K562 (cell line): ENCODE results near the gene DUSP9. TPM values are rescaled to one million over a fixed set of nuclear protein-coding genes. Genes with fewer than 3 reads are reported as not detected.

Source experiments
- ATAC-seq: fragments of 200-7000 bp; cut with Tn5 transposase; 3 replicates; pipeline ENCODE4 v1.9.1; 2020; ENCODE audit warnings: moderate library complexity
- BruUV-seq: library from RNA; stranded (reverse); fragments of 400-500 nt; replicated peaks from 2 replicates; lab custom pipeline; 2021; lab: Mats Ljungman, UMichigan
- CTCF ChIA-PET: fragments of 300-600 bp; formaldehyde crosslinking; extraction: SDS; loops from one replicate; lab custom pipeline; 2021; ENCODE audit warnings: low intra/inter-chr PET ratio; lab: Yijun Ruan, JAX
- POLR2A ChIA-PET: fragments of 300-600, 350-650 bp; sonication (Branson Sonifier 250); formaldehyde crosslinking; extraction: SDS; loops from one replicate; lab custom pipeline; 2021; ENCODE audit warnings: antibody characterized with exemption, inconsistent platforms; lab: Yijun Ruan, JAX
- DNase-seq, 4 experiments: peaks; one replicate each; pipeline versions ENCODE4 v3.0.0 to v3.0.0-alpha.2; 2011 to 2018; ENCODE audit warnings: low spot score in 3 of 4, mixed read lengths in 3 of 4; ENCODE audit errors: extremely low read depth in 1 of 4
- FAIRE-seq: peaks from 2 replicates; lab custom pipeline; 2011; peaks lifted over from hg19 to GRCh38; lab: Jason Lieb, UNC
- H2AFZ ChIP-seq: 2 replicates; pipeline ENCODE4 v1.6.0; 2011; ENCODE audit warnings: low read depth, low read length, control low read depth, inconsistent platforms
- H3K27ac ChIP-seq: fragments of 200-600 bp; 3 replicates; pipeline ENCODE4 v1.8.0; 2011; ENCODE audit warnings: low read depth, mild to moderate bottlenecking, control low read depth, inconsistent platforms, low read length, moderate library complexity, mixed read lengths; ENCODE audit errors: extremely low read depth
- H3K27me3 ChIP-seq, 2 experiments: fragments of 300-600 bp in 1 of 2; 2 replicates in 1 of 2; 3 replicates in 1 of 2; pipeline versions ENCODE4 v1.6.0 to v1.8.0; 2011; ENCODE audit warnings: inconsistent platforms in 2 of 2, low read length in 2 of 2, mild to moderate bottlenecking in 1 of 2, mixed read lengths in 1 of 2, moderate library complexity in 1 of 2; ENCODE audit not compliant: control insufficient read depth in 2 of 2, insufficient read depth in 2 of 2
- H3K36me3 ChIP-seq: fragments of 300-600 bp; 3 replicates; pipeline ENCODE4 v1.8.0; 2011; ENCODE audit warnings: mild to moderate bottlenecking, low read length, inconsistent platforms; ENCODE audit not compliant: control insufficient read depth, insufficient read depth
- H3K4me1 ChIP-seq, 2 experiments: fragments of 200-600 bp in 1 of 2; replicated peaks in 1 of 2; 2 replicates in 1 of 2; 3 replicates in 1 of 2; pipeline versions ENCODE4 v1.5.1 to v1.8.0; 2011; ENCODE audit warnings: inconsistent platforms in 2 of 2, low read length in 2 of 2, mild to moderate bottlenecking in 1 of 2, mixed read lengths in 1 of 2, moderate library complexity in 1 of 2; ENCODE audit not compliant: control insufficient read depth in 2 of 2, insufficient read depth in 2 of 2
- H3K4me2 ChIP-seq: 2 replicates; pipeline ENCODE4 v1.6.1; 2011; ENCODE audit warnings: low read length, control low read depth, inconsistent platforms, mixed read lengths; ENCODE audit not compliant: insufficient read depth
- H3K4me3 ChIP-seq: fragments of 200-600 bp; sonication (generic), shearing (Covaris generic); 2 replicates; pipeline ENCODE4 v1.5.1; 2016; ENCODE audit warnings: control low read depth, inconsistent platforms
- H3K79me2 ChIP-seq: fragments of 200-600 bp; 3 replicates; pipeline ENCODE4 v1.8.0; 2011; ENCODE audit warnings: low read length, inconsistent platforms; ENCODE audit not compliant: control insufficient read depth, insufficient read depth
- H3K9ac ChIP-seq, 2 experiments: 2 replicates each; pipeline versions ENCODE4 v1.6.0 to v1.6.1; 2011; ENCODE audit warnings: low read depth in 2 of 2, low read length in 2 of 2, control low read depth in 1 of 2, inconsistent platforms in 1 of 2, mild to moderate bottlenecking in 1 of 2, mixed read lengths in 1 of 2; ENCODE audit not compliant: insufficient read depth in 1 of 2
- H3K9me1 ChIP-seq: one replicate; pipeline ENCODE4 v1.6.0; 2011; ENCODE audit warnings: inconsistent platforms, mild to moderate bottlenecking, low read length, moderate library complexity; ENCODE audit not compliant: control insufficient read depth, insufficient read depth
- H3K9me3 ChIP-seq: replicated peaks from 2 replicates; pipeline ENCODE4 v1.5.1; 2011; ENCODE audit warnings: low read depth, low read length, inconsistent platforms; ENCODE audit not compliant: control insufficient read depth, insufficient read depth
- H4K20me1 ChIP-seq: replicated peaks from 2 replicates; pipeline ENCODE4 v1.6.1; 2011; ENCODE audit warnings: low read length, inconsistent platforms, mixed read lengths; ENCODE audit not compliant: control insufficient read depth, insufficient read depth
- BHLHE40 ChIP-seq: IDR thresholded peaks from 2 replicates; pipeline ENCODE4 v1.6.1; 2011; ENCODE audit warnings: low read length, improper control_type of control experiment
- C11orf30 ChIP-seq: fragments of 450-650 bp; IDR thresholded peaks from 2 replicates; pipeline ENCODE4 v1.6.1; 2016; ENCODE audit warnings: low read depth, mild to moderate bottlenecking
- CCNT2 ChIP-seq: IDR thresholded peaks from 2 replicates; pipeline ENCODE4 v1.6.1; 2011; ENCODE audit warnings: borderline replicate concordance, low read depth, mild to moderate bottlenecking, moderate library complexity, mixed read lengths, low read length; ENCODE audit not compliant: insufficient read length; ENCODE audit errors: extremely low read depth
- CHD2 ChIP-seq: IDR thresholded peaks from 2 replicates; pipeline ENCODE4 v1.6.1; 2011; ENCODE audit warnings: low read depth, low read length
- FOS ChIP-seq: IDR thresholded peaks from 3 replicates; pipeline ENCODE4 v1.6.1; 2011; ENCODE audit not compliant: insufficient read length; ENCODE audit errors: extremely low read depth
- FOXJ3 ChIP-seq: sonication (generic); formaldehyde crosslinking; IDR thresholded peaks from 2 replicates; pipeline ENCODE4 v1.4.0; 2020; ENCODE audit warnings: mild to moderate bottlenecking, missing genetic modification reagents
- FOXM1 ChIP-seq, 2 experiments: fragments of 450-650 bp in 1 of 2; sonication (generic) in 1 of 2; formaldehyde crosslinking in 1 of 2; IDR thresholded peaks; 2 replicates each; pipeline versions ENCODE4 v1.6.1 to v1.9.0; 2017 to 2022; ENCODE audit warnings: low read depth in 2 of 2, mild to moderate bottlenecking in 2 of 2, missing genetic modification reagents in 1 of 2, moderate library complexity in 1 of 2
- HNRNPL ChIP-seq: fragments of 200-400 bp; formaldehyde crosslinking; IDR thresholded peaks from 2 replicates; pipeline ENCODE4 v1.6.1; 2017; ENCODE audit warnings: low read depth, mild to moderate bottlenecking, low read length
- MCM7 ChIP-seq, 2 experiments: fragments of 450-650 bp; IDR thresholded peaks; 2 replicates each; pipeline ENCODE4 v1.6.1; 2016 to 2018
- POLR2G ChIP-seq: fragments of 200-400 bp; formaldehyde crosslinking; IDR thresholded peaks from 2 replicates; pipeline ENCODE4 v1.6.1; 2017; ENCODE audit warnings: low read depth, mild to moderate bottlenecking, antibody characterized with exemption, low read length, moderate library complexity
- RBFOX2 ChIP-seq: fragments of 200-400 bp; formaldehyde crosslinking; IDR thresholded peaks from 2 replicates; pipeline ENCODE4 v1.6.1; 2017; ENCODE audit warnings: low read depth, mild to moderate bottlenecking, low read length, moderate library complexity
- ZBTB7A ChIP-seq: IDR thresholded peaks from 2 replicates; pipeline ENCODE4 v1.6.1; 2011; ENCODE audit warnings: low read depth, mild to moderate bottlenecking, low read length, moderate library complexity, borderline replicate concordance; ENCODE audit not compliant: control insufficient read depth
- ZFX ChIP-seq: sonication (generic); formaldehyde crosslinking; IDR thresholded peaks from 2 replicates; pipeline ENCODE4 v1.8.0; 2022; ENCODE audit warnings: mild to moderate bottlenecking, missing genetic modification reagents, moderate library complexity
- WGBS: fragments of 100-300 bp; shearing (Covaris generic); methylation state at CpG from one replicate; pipeline ENCODE4 v1.1.6; 2016; ENCODE audit warnings: low coverage, mixed read lengths; ENCODE audit not compliant: insufficient coverage; ENCODE audit errors: missing lambda C conversion rate; 5-methylcytosine and 5-hydroxymethylcytosine counted together
- in situ Hi-C: fragments of 300-500 bp; cut with MboI; formaldehyde crosslinking; loops from 4 replicates; pipeline ENCODE4 v1.15.0; 2018; ENCODE audit warnings: inconsistent platforms, mixed read lengths
- intact Hi-C: fragments of 100-400 bp; cut with micrococcal nuclease; formaldehyde crosslinking; loops from 2 replicates; pipeline ENCODE4 v1.14.2; 2022
- polyA plus RNA-seq, 8 experiments: library from polyadenylated mRNA; depleted of rRNA in 4 of 8; stranded (reverse) in 5 of 8; unstranded in 3 of 8; fragments of >200 nt; fragmentation: Nextera tagmentation in 2 of 8; fragmentation: Illumina TruSeq in 1 of 8; extraction: Ambion mirVana in 2 of 8; extraction: Trizol in 1 of 8; gene quantifications; 2 replicates each; pipeline versions ENCODE4 v1.2.1 to v1.2.3, GENCODE V29; 2011 to 2014; ENCODE audit warnings: inconsistent platforms in 1 of 8, missing spikeins in 1 of 8
- total RNA-seq, 7 experiments: library from RNA; depleted of rRNA in 6 of 7; stranded (reverse); fragments of >200 nt in 6 of 7; fragmentation: Illumina TruSeq in 2 of 7; extraction: Trizol in 2 of 7; gene quantifications; 2 replicates each; pipeline versions ENCODE4 v1.2.1 to v1.2.3, GENCODE V29; 2011 to 2021; ENCODE audit warnings: low replicate concordance in 1 of 7
- TF ChIP-seq, protein P1 (sequence below): sonication (generic); formaldehyde crosslinking; IDR thresholded peaks from 2 replicates; pipeline ENCODE4 v1.9.0; 2022; ENCODE audit warnings: mild to moderate bottlenecking, missing genetic modification reagents
- TF ChIP-seq, protein P2 (sequence below): sonication (generic); formaldehyde crosslinking; IDR thresholded peaks from 2 replicates; pipeline ENCODE4 v1.9.0; 2022; ENCODE audit warnings: mild to moderate bottlenecking, missing genetic modification reagents
- TF ChIP-seq, protein P3 (sequence below), 2 experiments: fragments of 450-650 bp; conservative IDR thresholded peaks; 2 replicates each; pipeline ENCODE4 v1.6.1; 2017; ENCODE audit warnings: mild to moderate bottlenecking in 2 of 2, moderate library complexity in 2 of 2
- TF ChIP-seq, protein P4 (sequence below): fragments of 200-800 bp; sonication (Bioruptor generic); IDR thresholded peaks from 2 replicates; pipeline ENCODE4 v1.6.1; 2017; ENCODE audit warnings: missing genetic modification characterization, missing compliant biosample characterization

The DUSP9 gene
- total and polyA plus RNA-seq, 9 of the 15 experiments (the other 6 are each of a cell fraction or from before 2014, with no cell fraction given): 0.11 to 14.1 (median 5.5) TPM

DNA sequence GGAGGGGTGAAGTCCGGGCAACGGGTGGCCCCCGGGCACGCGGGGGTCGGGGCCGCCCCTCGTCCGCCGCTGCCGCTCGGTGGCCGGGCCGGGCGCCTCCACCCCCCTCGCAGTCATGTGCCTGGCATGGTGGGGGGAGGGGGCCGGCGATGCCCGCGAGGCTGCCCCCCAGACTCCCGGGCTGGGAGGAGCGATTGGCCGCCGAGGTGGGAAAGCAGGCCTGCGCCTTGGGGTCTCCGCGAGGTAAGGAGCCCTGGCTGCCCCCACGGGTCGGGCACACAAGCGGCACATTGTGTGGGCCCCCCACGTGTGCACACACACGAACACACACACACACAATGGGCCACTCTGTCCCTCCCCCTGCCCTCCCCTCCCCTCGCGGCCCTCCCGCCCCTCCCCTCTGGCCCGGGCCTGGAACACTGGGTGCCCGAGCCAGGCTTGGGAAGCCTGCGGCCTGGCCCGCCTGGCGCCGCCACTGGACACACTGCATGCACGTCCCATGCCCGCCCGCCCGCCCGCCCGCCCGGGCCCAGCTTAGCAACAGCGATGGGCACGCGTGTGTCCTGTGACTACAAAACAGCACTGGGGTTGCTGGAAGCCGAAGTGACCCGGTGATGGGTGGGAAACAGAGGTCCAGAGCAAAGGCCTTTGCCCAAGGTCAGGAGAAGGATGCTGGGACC lies 42.0 kb downstream of the DUSP9 start:
- peak overlapping the region; percentile 66 for H3K27ac ChIP-seq
- WGBS: 1% methylated on average over 8 of the region's 53 CpGs
- in situ Hi-C loops (no loop called here), intact Hi-C loops (no loop called here)
- FAIRE-seq: no peak
- ChIA-PET POLR2A (interaction anchor here (0.8 kb wide), 1 partner anchor 20 kb away, joined by 4 read pairs; no protein-coding TSS in a partner anchor), CTCF (no interaction called here)
- peak overlapping the region; percentile 82 for H3K4me2 ChIP-seq
- H3K9ac ChIP-seq: peak overlapping the region; percentile 60 to 98; a peak in 3 of 4 replicates
- no peaks in the 10 kb centered on the region for H3K9me3 ChIP-seq
- H3K4me1 ChIP-seq: peaks cover 16 to 79% of the 10 kb centered on the region in 2 experiments; a peak in 4 of 5 replicates
- BruUV-seq: no TSS peak
- TF ChIP-seq, protein P1, sequence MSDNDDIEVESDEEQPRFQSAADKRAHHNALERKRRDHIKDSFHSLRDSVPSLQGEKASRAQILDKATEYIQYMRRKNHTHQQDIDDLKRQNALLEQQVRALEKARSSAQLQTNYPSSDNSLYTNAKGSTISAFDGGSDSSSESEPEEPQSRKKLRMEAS (CRISPR knock-in tag): peak; percentile 70
- TF ChIP-seq MCM7 (IDR thresholded peaks at IDR 0.05) (no peak), FOS (no peak), CCNT2 (peak; percentile 33), FOXM1 (IDR thresholded peaks at IDR 0.05; ENCODE audit: low read depth) (no peak), FOXM1 (CRISPR knock-in tag; IDR thresholded peaks at IDR 0.05; ENCODE audit: low read depth) (no peak), RBFOX2 (peak; percentile 54), ZBTB7A (0 out of 2 replicates have a peak, but pooled peaks have one; percentile 12), HNRNPL (peak; percentile 66; the same call in 1 of the 2 replicates), POLR2G (peak; percentile 52), C11orf30 (no peak), ZFX (CRISPR knock-in tag) (0 out of 2 replicates have a peak, but pooled peaks have one; percentile 9), FOXJ3 (CRISPR knock-in tag) (no peak), CHD2 (no peak), BHLHE40 (no peak)
- TF ChIP-seq, protein P2, sequence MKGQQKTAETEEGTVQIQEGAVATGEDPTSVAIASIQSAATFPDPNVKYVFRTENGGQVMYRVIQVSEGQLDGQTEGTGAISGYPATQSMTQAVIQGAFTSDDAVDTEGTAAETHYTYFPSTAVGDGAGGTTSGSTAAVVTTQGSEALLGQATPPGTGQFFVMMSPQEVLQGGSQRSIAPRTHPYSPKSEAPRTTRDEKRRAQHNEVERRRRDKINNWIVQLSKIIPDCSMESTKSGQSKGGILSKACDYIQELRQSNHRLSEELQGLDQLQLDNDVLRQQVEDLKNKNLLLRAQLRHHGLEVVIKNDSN (CRISPR knock-in tag): peak; percentile 36; the same call in 1 of the 2 replicates
- TF ChIP-seq, protein P3, sequence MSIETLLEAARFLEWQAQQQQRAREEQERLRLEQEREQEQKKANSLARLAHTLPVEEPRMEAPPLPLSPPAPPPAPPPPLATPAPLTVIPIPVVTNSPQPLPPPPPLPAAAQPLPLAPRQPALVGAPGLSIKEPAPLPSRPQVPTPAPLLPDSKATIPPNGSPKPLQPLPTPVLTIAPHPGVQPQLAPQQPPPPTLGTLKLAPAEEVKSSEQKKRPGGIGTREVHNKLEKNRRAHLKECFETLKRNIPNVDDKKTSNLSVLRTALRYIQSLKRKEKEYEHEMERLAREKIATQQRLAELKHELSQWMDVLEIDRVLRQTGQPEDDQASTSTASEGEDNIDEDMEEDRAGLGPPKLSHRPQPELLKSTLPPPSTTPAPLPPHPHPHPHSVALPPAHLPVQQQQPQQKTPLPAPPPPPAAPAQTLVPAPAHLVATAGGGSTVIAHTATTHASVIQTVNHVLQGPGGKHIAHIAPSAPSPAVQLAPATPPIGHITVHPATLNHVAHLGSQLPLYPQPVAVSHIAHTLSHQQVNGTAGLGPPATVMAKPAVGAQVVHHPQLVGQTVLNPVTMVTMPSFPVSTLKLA (conservative IDR thresholded peaks at IDR 0.05): 0 out of 4 replicates have a peak, but pooled peaks of 1 of the 2 experiments have one; percentile 17
- TF ChIP-seq, protein P4, sequence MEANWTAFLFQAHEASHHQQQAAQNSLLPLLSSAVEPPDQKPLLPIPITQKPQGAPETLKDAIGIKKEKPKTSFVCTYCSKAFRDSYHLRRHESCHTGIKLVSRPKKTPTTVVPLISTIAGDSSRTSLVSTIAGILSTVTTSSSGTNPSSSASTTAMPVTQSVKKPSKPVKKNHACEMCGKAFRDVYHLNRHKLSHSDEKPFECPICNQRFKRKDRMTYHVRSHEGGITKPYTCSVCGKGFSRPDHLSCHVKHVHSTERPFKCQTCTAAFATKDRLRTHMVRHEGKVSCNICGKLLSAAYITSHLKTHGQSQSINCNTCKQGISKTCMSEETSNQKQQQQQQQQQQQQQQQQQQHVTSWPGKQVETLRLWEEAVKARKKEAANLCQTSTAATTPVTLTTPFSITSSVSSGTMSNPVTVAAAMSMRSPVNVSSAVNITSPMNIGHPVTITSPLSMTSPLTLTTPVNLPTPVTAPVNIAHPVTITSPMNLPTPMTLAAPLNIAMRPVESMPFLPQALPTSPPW: peak; percentile 42
- no peak overlapping the region for H2AFZ ChIP-seq
- peaks cover 4% of the 10 kb centered on the region for H3K9me1 ChIP-seq
- no peaks in the 10 kb centered on the region for H3K27me3 ChIP-seq
- ATAC-seq: no peak; the same call in 2 of the 3 replicates
- peaks cover 37% of the 10 kb centered on the region for H3K79me2 ChIP-seq
- peak overlapping the region; percentile 51 for H3K4me3 ChIP-seq
- peaks cover 42% of the 10 kb centered on the region; the same call in 1 of the 3 replicates for H3K36me3 ChIP-seq
- peak in 3 of 4 experiments; percentile 39 to 42 (median 41) for DNase-seq
- peaks cover 13% of the 10 kb centered on the region for H4K20me1 ChIP-seq
